Astrocyte of the hippocampus (primary cell): ENCODE measurements around the gene TLL2.

ENCODE experiments used
- DNase-seq: peaks from one replicate; pipeline ENCODE4 v3.0.0; 2011; ENCODE audit warnings: low read depth, low spot score

The TLL2 gene

DNA sequence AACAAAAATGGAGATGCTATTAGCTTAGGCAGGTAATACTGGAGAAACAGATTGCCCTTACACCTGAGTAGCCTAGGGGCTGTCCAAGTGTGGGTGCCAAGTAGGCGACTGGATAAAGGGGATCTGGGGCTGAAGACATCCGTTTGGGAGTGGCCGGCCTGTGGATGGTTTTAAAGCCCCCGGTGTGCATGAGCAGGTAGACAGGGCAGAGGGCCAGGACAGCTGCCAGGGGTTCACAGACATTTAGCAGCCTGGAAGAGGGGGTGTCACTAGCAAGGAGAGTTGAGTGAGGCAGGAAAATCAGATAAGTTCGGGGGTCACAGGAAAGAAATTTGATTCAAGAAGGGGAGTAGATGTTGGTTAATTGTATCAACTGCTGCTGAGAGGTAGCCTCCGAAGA, 153.4 kb downstream of the TLL2 start:
- DNase-seq, result no peak

DNA sequence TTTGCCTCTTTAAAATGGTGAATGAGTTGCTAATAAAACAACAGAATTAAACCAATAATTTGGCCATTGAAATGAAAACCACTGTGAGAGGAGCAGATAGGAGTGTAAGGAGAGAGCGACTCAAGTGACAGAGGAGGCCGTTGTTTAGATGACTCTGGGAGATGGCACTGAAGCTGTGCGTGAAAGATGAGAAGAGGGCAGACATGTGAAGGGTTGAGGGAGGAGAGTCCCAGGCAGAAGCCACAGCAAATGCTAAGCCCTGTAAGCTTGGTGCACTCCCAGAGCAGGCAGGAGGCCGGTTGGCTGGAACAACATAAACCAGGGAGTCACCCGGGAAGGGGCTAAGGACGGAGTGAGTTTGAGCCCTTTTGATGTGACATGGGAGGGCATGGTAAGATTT, 154.1 kb downstream of the TLL2 start:
- no peak for DNase-seq

DNA sequence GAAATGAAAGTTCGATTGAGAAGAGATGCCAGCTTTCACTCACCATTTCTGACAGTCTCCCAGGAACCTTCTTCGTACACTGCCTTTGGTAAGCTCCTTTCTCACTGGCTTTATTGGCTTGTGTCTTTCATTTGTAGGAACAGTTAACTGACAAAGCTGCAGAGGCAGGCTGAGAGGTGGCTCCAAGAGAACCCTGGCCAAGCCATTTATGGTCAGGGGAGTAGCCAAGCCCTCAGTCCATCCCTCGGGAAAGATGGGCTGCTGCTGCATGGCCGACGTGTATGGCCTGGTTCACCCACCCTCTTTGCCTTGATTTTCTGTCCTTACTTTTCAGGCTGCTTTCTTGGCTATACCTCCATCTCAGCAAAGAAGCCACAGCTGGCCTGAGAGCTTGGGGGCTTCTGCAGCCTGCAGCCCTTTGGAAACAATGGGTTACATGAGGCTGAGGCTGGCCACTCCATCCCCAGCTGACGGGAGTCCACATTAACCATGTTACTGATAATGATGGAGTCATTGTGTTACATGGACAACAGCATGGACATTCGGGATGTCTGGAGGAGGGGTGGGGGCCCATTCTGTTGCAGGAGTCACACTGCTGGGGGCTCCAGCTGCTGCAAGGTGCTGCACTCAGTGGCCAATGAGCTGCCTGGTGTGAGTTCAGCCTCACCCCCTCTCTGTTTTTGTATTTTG, 154.7 kb downstream of the TLL2 start, which contains the start of gene OPALIN:
Gene OPALIN, minus strand, starts transcription at position 152 of the 690 bp plus-strand sequence. Its CDS starts 106 bp downstream, at position 46.
- DNase-seq, result no peak

DNA sequence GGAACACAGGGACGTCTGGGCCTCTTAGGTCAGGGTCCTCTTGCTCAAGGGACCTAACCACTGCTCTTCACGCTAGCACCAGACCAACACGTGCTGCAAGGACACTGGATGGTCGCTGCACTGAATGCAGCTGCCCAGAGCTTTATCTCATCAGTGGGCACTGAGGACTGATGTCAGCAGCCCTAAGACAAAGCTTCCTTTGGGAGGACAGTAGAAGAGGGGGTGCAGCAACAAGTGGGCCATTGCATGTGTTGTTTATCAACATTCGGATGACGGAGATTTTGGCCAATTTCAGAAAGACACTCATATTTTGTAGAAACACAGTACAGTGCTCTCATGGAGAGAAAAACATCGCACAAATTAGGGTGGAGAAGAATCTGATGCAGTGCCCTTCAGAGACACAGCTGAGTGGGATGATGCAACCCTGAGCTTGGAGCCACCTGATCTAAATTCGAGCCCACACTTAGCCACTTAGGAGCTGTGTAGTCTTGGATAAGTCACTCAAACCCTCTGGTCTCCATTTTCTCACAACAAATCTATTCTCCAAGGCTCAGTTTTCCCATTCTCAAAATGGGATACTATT, 156.6 kb downstream of the TLL2 start:
- DNase-seq, result no peak

DNA sequence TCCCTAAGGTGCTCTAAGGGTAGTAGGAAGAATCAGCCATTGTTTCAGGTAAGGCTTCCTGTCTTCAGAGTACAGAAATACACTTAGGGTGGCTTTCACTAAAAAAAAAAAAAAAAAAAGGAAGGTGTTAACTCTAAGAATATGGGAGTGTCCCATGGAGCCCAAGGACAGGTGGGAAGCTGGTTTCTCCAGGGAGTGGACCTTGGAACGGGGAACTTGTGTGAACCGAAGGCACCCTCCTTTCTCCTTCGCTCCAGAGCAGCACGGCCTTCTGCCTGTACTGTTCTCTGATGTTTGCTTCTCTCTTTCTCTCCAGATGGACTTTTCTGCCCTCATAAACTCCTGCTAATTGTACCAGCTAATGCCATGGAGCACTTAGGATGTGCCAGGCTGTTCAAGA, 161.1 kb downstream of the TLL2 start:
- no peak for DNase-seq

DNA sequence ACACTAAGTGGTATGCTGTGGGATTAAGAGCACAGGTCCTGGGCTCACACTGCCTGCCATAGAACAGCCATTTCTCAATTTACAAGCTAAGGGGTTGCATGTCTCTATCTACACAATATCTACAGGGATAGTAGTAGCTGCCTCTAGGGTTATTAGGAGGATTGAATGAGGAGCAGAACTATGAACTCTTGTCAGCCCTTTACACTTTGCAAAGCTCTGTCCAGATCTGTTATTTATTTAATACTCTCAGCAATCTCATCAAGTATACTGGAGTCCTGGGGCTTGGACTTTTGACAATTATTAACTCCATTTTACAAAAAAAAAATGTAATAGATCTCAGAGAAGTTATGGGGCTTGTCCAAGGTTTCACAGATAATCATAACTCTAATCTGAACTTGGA, 161.7 kb downstream of the TLL2 start:
- DNase-seq, result no peak

DNA sequence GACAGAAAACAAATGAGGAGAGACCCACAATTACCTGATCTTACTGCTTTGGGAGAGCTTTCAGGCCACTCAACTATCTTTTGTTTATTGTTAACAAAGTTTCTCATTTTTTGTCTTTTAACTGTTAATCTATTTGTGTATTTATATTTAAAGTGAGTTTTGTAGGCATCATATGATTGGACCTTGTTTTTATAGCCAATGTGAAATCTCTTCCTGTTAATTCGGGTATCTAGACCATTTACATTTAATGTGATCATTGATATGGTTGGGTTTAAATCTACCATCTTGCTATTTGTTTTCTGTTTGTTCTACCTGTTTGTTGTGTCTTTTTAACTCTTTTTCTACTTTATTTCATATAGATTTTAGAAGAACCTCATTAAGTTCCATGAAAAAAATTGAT, 167.4 kb downstream of the TLL2 start:
- no peak for DNase-seq

DNA sequence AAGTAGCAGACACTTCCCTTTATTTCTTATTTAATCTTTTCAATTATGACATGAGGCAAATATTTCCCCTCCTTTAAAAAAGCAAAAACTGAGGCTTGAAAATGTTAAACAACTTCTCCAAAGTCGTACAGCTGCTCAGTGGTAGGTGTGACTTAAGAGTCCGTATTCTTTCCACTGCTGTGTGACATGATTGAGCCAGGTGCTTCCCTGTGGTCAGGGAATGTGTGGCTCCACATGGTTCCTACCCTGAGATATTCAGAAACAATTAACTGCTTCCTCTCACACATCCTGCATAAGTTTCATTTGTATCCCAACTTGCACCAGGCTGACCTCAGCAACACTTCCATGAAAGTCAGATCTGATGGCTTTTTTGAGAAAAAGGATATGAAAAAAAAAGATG, 168.5 kb downstream of the TLL2 start:
- DNase-seq, result no peak

DNA sequence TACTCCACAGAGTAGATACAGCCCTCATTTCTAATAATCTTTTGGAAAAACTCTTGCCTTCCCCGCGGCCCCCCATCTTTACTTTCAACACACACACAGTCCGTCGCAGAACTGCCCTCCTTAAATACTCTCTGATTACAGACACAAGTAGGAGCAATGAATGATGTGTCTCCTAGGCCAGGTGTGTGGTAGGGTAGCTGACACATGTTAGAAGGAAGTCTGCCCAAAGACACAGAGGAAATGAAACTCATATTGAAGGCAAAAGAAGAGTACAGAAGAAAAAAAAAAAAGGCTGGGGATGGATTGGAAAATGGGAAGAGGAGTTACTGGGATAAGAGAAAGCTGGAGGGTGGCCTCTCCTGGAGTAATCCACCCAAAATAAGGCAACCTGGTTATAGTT, 169.5 kb downstream of the TLL2 start:
- DNase-seq, result no peak

DNA sequence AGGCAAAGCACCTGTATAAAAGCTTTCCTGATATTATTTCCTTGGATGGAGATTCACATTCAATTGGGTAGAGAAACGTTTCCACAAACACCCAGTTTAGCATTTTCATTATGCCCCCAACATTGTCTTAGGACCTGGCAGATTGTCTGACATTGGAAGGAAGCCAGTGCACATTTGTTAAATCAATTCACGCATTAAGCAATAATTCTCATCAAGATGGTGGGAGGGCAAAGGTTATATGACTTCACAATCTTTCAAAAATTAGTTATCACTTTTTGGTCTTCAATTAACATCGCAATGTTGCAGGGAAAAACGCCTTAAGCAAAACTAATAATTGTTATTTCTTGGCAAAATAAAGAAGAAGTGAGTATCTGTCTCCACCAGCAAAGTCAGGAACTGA, 171.3 kb downstream of the TLL2 start:
- DNase-seq, result no peak

DNA sequence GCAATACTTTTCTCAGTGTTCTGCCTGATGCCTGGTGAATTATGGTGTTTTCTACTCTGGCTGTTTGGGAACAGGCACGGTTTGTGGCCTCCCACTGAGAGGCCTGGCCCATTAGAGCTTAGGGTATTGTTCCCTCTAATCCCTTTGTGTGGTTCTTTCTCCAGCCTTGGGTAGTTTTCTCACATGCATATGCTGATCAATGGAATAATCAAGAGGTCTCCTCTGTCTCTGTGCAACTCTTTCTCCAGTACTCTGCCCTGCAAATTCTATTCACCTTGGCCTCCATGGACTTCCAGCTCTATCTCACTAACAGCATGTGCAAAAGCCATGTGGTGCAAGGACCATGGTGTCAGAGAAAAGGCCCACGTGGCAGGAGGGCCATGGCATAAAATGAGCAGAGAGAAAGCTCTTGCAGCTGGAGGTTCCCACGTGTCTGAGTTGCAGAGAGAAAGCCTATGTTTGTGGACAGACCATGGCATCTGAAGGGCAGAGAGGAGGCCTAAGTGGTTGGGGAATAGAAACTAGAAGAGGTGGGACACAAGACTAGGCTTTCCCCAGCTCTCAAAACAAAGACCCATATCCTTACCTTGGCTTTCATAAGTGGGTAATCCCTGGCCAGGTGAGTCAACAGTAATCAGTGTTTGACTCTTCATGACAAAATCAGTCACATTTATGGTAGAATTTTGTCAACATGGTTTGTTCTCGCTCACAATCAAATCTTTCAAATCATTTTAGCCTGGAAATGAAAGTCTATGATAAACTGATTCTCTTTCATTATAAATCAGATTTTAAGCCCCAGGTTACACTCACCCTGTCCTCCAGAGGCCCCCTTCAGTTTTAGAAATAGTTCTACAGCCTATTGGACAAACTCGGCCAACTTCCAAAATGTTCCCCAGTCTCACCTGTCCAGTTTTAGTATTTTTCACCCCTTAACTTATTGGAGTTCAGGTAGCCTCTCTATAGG, 172.2 kb downstream of the TLL2 start:
- no peak for DNase-seq

DNA sequence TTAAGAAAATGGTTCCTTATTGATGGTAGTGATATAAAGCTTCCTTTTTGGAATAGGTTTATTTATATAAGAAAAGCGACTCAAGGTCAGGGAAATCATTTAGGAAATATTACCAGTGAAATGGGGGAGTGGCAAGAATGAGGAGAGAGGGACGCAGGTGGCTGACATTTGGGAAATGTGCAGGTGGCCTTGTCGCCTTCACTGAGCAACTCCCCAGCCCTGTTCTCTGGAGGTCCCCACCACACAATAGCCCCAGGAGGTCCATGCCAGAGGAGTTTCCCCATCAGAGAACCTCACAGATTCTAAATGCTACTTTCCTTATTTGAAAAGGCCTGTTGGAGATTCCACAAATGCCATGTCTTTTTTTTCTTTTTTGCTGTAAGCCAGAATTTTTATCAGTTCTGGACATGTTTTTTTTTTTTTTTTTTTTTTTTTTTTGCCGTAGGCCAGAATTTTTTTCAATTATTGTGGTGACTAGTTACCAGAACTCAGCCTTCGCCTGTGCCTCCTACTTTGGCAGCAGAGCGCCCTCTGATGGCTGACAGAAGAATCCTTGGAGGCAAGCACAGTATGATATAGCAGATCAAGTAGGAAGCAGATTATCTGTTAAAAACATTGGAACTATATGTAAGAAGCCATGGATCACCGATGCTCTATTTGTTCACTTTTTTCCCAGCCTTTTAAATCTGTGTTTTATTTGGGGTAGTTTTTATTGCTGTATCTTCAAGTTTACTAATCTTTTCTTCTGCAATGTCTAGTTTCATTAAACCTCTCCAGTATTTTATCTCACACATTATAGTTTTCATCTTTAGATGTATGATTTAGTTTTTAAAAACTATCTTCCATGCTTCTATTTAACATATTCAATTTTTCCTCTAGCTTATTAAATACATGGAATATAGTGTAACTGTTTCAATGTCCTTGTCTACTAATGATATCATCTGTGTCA, 173.5 kb downstream of the TLL2 start:
- DNase-seq, result peak; percentile 74

DNA sequence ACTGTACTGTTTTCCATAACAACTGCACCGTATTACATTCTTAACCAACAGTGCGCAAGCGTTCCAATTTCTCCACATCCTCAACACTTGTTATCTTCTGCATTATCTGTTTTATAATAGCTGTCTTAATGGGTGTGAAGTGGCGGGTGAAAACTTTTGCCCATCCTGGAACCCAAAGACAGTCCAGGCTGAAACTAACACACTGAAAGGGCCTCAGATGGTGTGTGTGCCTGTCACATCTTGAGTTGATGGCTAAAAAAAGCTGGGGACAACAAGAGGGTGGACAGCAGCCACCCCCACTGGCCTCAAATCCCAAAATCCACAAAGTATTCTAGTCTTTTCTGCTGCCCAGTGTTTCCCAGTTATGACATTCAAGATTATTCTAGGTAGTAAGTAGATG, 174.3 kb downstream of the TLL2 start:
- no peak for DNase-seq

DNA sequence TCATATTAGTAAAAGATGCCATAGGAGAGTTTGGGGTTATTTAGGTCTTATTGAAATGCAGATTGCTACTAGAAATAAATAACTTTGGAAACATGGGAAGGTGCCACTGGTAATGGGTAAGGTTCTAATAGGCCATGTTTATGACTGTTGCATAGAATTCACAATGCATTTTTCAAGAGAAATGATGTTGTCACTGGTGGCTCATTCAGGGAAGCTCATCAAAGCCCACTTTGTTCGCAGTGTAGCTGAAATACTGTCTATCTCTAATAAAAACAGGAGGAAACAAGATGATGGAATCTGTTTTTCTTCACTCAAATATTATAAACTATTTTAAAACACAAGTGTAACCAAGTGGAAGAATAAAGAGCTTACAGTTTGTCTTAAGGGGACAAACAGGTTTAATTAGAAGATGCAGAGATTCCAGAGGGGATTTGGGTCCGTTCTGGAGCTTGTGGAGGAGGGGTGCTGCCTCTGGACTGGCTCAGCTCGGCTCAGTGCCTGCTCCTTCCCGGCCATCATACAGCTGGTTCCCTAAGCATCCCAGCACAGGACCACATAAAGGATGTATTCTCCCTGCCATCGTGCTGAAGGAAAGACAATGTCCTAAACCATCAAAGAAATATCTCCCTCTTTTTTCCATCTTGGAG, 175.3 kb downstream of the TLL2 start:
- DNase-seq, result no peak

DNA sequence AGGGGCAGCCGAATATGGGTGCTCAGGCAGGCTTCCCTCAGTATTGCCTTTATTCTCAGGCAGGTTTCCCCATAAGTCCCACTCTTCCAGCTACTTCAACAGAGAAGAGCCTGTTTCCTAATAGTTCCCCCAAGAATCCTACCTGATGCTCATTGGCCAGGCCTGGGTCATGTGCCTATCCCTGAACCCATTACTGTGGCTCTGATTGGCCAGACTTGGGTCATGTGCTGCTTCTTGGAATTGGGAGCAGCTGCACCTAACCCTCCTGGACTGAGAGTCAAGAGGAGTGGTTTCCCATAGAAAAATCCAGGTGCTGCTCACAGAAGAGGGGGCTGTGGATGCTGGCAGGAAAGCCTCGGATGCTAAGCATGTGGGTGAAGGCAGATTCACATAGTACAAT, 176.6 kb downstream of the TLL2 start:
- no peak for DNase-seq

DNA sequence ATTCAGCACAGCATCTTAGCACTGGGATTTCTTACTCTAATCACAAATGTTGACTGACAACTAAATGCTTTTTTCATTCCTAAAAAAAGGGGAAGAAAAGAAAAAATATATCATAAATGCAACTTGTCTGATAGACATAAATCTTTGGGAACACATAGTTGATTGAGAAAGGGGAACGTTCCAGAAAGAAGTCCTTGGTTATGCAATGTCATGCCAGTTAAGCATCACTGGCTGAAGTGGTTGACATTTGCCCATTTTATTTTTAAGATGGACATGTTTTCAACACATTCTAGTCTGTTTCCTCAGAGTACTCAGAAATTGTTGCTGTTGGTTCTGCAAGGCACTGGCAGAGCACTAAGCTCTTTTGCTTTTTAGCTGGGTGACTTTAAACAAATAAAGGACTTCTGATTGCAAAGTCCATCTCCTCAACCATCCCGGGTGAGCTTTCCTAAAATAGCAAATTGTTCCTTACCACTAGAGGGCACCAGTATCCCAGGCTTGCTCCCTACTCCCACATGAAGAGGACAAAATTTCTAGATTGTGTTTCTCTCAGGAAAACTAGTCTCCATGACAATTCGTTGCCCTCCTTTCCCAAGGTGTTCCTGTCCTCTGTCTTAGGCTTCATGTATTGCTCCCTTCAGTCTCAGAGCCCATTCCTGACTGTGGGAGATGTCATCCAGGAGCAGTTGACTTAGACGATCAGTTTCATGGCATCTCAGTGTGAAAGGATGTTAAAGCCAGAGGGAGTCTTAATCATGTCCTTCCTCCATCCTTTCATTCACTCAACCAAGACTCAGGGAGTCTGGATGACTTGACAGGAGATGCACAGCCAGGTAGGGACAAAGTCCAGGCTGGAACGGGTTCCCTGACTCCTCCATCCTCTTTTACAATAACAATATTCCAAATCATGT, 178.9 kb downstream of the TLL2 start:
- peak; percentile 68 for DNase-seq

DNA sequence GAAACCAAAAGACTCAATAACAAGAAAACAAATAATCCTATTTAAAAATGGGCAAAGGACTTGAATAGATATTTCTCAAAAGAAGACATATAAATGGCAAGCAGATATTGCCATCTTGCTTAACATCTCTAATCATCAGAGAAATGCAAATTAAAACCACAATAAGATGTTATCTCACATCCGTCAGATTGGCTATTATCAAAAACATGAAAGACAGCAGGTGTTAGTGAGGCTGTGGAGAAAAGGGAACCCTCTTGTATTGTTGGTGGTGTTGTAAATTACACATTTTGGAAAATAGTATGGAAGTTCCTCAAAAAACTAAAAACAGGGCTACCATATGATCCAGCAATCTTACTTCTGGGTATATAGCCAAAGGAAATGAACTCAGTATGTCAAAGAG, 180.6 kb downstream of the TLL2 start:
- no peak for DNase-seq

DNA sequence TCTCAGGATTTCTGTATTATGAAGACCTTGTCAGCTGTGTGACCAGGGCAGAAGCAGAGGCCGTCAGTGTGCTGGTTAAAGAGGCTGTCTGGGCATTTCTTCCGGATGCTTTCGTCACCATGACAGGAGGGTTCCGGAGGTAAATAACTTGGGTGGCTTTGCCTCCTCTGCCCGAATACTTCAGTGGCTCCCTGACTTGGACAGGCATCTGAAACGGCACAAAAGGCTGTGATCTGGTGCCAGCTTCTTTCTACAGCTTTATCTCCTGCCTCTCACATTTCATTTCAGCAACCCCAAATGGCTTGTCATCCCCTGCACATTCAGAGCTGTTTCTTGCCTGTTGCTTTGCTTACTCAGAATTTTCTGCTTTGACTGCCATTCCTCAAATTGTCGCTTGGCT, 186.3 kb downstream of the TLL2 start:
- no peak for DNase-seq

DNA sequence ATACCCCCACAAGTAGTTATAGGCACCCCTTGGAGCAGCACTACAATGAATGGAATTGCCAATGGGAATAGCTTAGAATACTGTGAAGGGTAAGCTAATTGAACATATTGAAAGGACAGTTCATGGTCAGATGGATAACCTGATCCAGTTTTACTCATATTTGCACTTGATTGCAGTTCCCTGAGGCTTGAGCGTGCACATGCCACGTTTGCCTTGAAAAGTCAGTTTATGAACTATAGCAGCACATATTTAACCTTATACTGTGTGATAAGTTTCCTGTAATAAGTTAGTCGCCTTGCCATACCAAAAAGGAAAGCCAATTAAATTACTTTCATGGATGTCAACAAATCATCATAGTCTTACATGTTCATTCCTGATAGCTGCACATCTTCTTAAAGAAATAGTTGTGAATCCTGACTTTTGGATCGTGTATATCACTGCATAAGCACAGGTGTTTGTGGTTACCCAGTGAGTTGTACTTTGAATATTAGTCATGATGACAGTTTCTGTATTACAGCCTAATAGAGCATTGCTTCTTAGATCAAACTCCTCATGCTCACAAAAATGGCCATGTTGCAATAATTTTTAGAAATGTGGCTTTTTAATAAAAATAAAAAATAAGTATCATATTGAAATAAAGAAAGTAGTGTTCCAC, 187.9 kb downstream of the TLL2 start:
- DNase-seq, result no peak
